Lower leg skin (tissue), 4 donors: Measurements from ENCODE around the gene MAP3K3. TPM values are rescaled to one million over a fixed set of nuclear protein-coding genes. Genes with fewer than 3 reads are reported as not detected.
A peak's percentile ranks its signal among the peaks of the same experiment; 100 is the strongest.

Experiments used
- DNase-seq, 2 donors: peaks; one replicate each; pipeline ENCODE4 v3.0.0-alpha.2; 2019; ENCODE audit warnings: low spot score in 2 of 2
- H3K4me3 ChIP-seq: fragments of 200-600 bp; sonication (generic); 2 replicates; pipeline ENCODE4 v1.5.1; 2017; ENCODE audit warnings: mild to moderate bottlenecking, low read depth; ENCODE audit not compliant: poor library complexity, severe bottlenecking
- CTCF ChIP-seq, 3 donors: fragments of 450-650 bp; IDR thresholded peaks; one replicate each; pipeline ENCODE4 v1.5.1; 2016; ENCODE audit warnings: antibody characterized with exemption in 3 of 3, mild to moderate bottlenecking in 3 of 3, moderate library complexity in 2 of 3
- POLR2A ChIP-seq, 2 donors: fragments of 450-650 bp; IDR thresholded peaks; one replicate each; pipeline ENCODE4 v1.6.1; 2016 to 2017; ENCODE audit warnings: antibody characterized with exemption in 2 of 2, mild to moderate bottlenecking in 1 of 2, moderate library complexity in 1 of 2
- WGBS, 2 donors: methylation state at CpG; one replicate each; pipeline ENCODE4 v1.1.5; 2018; 5-methylcytosine and 5-hydroxymethylcytosine counted together
- intact Hi-C: fragments of 100-400 bp; cut with DNase I; formaldehyde crosslinking; loops from one replicate; pipeline ENCODE4 v1.15.0; 2023; ENCODE audit warnings: low total_unique reads
- total RNA-seq, 4 donors: library from RNA; depleted of rRNA; stranded (reverse); fragments of >200 nt; gene quantifications; one replicate each; pipeline ENCODE4 v1.1.0, GENCODE V29; 2016

The MAP3K3 gene
- total RNA-seq, 4 donors from 2014 or later = 25.2 to 54.1 (median 39.6) TPM

DNA sequence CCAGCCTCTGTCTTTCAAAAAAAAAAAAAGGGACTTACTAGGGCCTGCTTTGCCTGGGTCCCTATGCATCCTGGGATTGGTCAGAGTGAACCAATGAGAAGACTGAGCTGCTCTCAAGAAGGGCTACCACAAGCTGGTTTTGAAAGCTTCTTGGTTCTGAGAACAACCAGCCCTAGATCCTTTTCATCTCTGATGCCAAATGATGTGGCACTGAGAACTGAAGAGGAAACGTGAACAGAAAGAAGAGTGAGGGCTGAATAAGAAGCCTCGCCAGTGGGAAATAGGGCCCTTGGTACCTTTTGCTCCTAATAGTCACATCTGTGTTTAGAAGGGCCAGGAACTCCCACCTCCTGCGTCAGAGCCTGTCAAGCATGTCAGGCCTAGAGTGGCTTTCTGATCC is 10.9 kb upstream of the MAP3K3 start:
- WGBS, 2 donors = 69 to 79% methylated on average over 3 of the region's 3 CpGs
- intact Hi-C loops = loop anchor here (5.0 kb wide), 1 partner anchor 184 kb away; no protein-coding TSS in a partner anchor
- DNase-seq = no peak
- no peak overlapping the region for H3K4me3 ChIP-seq
- TF ChIP-seq CTCF (IDR thresholded peaks at IDR 0.05) = no peak
- TF ChIP-seq POLR2A (IDR thresholded peaks at IDR 0.05) = no peak

DNA sequence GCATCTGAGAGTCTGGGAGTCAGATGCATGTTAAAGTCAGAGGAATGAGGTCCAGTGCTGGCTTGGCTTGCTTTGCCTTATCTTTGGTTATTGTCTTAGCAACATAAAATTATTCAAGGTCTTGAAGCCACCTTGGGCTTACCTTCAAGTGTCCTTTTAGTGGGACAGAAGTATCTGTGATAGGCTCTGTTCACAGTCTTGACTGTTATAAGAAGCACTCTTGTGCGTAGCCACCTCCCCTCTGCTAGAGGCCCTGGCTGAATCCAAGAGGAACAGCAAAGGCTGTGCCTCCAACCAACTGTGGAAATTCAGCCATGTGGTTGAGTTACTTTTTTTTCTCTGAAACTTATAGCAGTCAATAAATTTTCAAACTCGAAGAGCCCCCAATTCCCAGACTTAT is 8.6 kb upstream of the MAP3K3 start:
- intact Hi-C loops = loop anchor here (5.0 kb wide), 1 partner anchor 186 kb away; no protein-coding TSS in a partner anchor
- no peak overlapping the region for H3K4me3 ChIP-seq

GRCh38 chr17:63621229-63621683 is 961 bp upstream of the MAP3K3 start:
- WGBS, 2 donors = 6 to 7% methylated on average over 10 of the region's 10 CpGs
- TF ChIP-seq CTCF (IDR thresholded peaks at IDR 0.05) (no peak), POLR2A (IDR thresholded peaks at IDR 0.05) (no peak)
- intact Hi-C loops = no loop called here
- no peak for DNase-seq
- peak overlapping the region; percentile 39 for H3K4me3 ChIP-seq

More for the DNA sequence above, 8.6 kb upstream of the MAP3K3 start:
- TF ChIP-seq POLR2A (IDR thresholded peaks at IDR 0.05) (no peak), CTCF (IDR thresholded peaks at IDR 0.05) (no peak)
- WGBS, 2 donors = 86 to 92% methylated on average over 2 of the region's 2 CpGs
- DNase-seq = no peak

DNA sequence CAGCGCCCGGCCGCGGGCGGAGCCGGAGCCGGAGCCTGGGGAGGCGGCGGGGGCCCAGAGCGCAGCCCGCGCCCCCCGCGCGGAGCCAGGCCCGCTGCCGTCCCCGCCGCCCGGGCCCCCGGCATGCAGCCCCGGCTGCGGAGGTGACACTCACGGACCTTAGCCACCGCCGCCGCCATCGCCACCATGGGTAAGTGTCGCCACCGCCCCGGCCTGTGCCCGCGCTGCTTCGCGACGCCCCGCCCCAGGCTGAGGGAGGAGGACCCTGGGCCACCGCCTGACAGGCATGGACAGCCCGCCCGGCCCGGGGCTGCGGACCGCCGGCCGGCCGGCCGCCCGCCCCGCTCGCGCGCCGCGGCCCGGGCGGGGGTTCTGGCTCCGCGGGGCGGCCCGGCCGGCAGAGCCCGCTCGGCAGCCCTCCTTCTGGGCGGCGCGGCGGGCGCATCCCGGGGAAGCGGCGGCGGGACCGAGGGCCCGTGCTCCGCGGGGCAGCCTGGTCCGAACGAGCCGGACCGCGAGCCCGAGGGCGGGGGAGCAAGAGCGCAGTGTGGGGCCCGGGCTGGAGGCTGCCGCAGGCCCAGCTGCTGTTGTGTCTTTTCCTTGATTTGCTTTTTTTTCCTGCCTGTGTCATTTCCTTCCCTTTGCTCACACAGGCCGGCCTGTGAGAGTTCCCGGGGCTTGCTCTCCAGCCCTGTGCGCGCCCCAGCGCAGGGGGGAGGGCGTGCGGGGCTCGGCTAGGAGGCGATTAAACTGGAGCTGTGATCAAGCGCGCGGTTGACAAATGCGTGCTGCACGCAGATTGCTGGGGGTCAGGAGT is 565 bp downstream of the MAP3K3 start:
- TF ChIP-seq CTCF (IDR thresholded peaks at IDR 0.05) (no peak), POLR2A (IDR thresholded peaks at IDR 0.05) (no peak)
- WGBS, 2 donors = 0% methylated on average over 24 to 47 of the region's 100 CpGs
- intact Hi-C loops = no loop called here
- H3K4me3 ChIP-seq = peak overlapping the region; percentile 60
- DNase-seq = peak; percentile 54 to 95

- 43 to 51% methylated on average over 7 of the region's 7 CpGs for WGBS, 2 donors
Observed at GRCh38 chr17:63623786-63624530, 1.7 kb downstream of the MAP3K3 start.

More at GRCh38 chr17:63623786-63624530, 1.7 kb downstream of the MAP3K3 start:
- TF ChIP-seq CTCF (IDR thresholded peaks at IDR 0.05) (no peak), POLR2A (IDR thresholded peaks at IDR 0.05) (no peak)
- intact Hi-C loops = no loop called here
- no peak overlapping the region for H3K4me3 ChIP-seq
- no peak for DNase-seq
